Measurements from ENCODE around the gene POLN.

POLN gene

DNA sequence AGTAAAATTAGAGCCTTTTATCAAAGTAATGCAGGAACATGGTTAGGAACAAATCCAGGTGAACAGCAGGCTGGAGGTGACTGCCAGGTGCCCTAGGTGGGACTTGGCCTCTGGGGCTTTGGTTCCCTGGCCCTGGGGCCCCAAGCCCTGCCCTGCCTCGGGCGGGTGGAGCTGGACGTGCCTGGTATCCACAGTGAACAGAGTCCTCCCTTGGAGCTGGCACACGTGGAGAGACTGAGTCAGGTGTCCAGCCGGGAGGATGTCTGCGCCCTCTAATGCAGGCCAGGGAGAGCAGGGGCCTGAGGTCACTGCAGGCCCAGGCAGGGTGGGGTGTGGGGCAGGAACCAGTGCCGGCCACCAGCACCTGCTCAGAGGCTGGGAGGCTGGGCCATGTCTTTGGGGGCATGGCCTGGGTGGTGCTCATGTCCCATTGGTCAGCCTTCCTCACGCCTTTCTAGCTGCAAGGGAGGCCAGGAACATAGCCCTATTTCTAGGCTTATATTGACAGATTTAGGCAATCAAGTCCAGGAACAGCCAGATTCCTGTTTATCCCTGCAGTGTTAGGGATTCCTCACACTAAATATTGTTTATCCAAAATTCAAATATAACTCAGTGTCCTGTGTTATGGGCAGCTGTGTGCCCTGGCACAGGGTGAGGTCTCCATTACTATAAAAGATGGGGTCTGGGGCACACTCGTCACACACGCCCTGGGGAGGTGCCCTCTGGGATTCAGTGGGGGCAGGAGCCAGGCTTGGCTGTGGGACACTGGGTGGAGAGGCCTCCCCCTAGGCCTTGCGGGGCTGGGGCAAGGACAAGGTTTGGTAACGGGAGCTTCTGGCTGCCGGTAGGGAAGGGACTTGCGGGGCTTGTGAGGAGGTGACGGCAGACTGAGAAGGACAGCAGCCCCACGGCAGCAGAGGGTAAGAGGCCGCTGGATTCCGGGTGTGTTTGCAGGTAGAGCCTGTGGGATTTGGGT is 197.1 kb downstream of the POLN start:
- Histone ChIP-seq H3F3A (ENCODE audit: insufficient read depth, low read length) (no peaks in the 10 kb centered on the region), H3K4me3 (ENCODE audit: low read depth, low read length, poor library complexity, severe bottlenecking) (no peak overlapping the region), H3K27ac (ENCODE audit: low read depth, low read length, poor library complexity, severe bottlenecking) (no peak overlapping the region), H3K9ac (ENCODE audit: low read length) (no peak overlapping the region), H3K27me3 (ENCODE audit: insufficient read depth, low read length) (no peaks in the 10 kb centered on the region), H3K4me2 (ENCODE audit: low read length) (no peak overlapping the region), H2AFZ (ENCODE audit: low read length) (no peak overlapping the region), H3K9me2 (ENCODE audit: low read depth, low read length) (no peaks in the 10 kb centered on the region), H3K9me3 (ENCODE audit: low read length) (no peaks in the 10 kb centered on the region), H3K36me3 (ENCODE audit: insufficient read depth, low read length) (no peaks in the 10 kb centered on the region), H4K20me1 (ENCODE audit: insufficient read depth, low read length) (no peaks in the 10 kb centered on the region), H3K79me2 (ENCODE audit: insufficient read depth, low read length) (no peaks in the 10 kb centered on the region), H3K4me1 (ENCODE audit: insufficient read depth, low read length, severe bottlenecking) (no peaks in the 10 kb centered on the region)
- TF ChIP-seq, protein P1, sequence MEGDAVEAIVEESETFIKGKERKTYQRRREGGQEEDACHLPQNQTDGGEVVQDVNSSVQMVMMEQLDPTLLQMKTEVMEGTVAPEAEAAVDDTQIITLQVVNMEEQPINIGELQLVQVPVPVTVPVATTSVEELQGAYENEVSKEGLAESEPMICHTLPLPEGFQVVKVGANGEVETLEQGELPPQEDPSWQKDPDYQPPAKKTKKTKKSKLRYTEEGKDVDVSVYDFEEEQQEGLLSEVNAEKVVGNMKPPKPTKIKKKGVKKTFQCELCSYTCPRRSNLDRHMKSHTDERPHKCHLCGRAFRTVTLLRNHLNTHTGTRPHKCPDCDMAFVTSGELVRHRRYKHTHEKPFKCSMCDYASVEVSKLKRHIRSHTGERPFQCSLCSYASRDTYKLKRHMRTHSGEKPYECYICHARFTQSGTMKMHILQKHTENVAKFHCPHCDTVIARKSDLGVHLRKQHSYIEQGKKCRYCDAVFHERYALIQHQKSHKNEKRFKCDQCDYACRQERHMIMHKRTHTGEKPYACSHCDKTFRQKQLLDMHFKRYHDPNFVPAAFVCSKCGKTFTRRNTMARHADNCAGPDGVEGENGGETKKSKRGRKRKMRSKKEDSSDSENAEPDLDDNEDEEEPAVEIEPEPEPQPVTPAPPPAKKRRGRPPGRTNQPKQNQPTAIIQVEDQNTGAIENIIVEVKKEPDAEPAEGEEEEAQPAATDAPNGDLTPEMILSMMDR (IDR thresholded peaks at IDR 0.05; ENCODE audit: low read length) = no peak
- no peak for TF ChIP-seq EZH2 (IDR thresholded peaks at IDR 0.05; ENCODE audit: borderline replicate concordance, low read length)

DNA sequence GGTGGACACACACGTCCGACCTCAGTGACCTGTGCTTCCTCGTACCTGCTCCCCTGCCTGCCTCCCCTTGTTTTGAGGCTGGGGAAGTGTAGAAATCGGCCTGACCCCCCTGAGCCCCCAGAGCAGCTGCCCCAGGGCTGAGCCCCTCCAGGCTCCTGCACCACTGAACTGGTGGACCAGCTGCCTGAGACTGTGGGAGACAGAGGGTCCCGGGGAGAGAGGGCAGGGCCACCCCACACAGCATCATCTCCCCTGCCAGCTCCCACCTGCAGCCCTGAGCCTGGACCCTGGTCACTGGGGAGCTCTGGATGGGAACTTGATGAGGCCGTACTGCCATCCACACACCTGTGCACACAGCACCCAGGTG is 197.8 kb downstream of the POLN start:
- TF ChIP-seq, protein P1 (IDR thresholded peaks at IDR 0.05; ENCODE audit: low read length) = no peak
- no peak for TF ChIP-seq EZH2 (IDR thresholded peaks at IDR 0.05; ENCODE audit: borderline replicate concordance, low read length)
- Histone ChIP-seq H3K9ac (ENCODE audit: low read length) (no peak overlapping the region), H4K20me1 (ENCODE audit: insufficient read depth, low read length) (no peaks in the 10 kb centered on the region), H3K4me1 (ENCODE audit: insufficient read depth, low read length, severe bottlenecking) (no peaks in the 10 kb centered on the region), H3K79me2 (ENCODE audit: insufficient read depth, low read length) (no peaks in the 10 kb centered on the region), H3K9me3 (ENCODE audit: low read length) (no peaks in the 10 kb centered on the region), H3K36me3 (ENCODE audit: insufficient read depth, low read length) (no peaks in the 10 kb centered on the region), H3K4me2 (ENCODE audit: low read length) (no peak overlapping the region), H3K27ac (ENCODE audit: low read depth, low read length, poor library complexity, severe bottlenecking) (no peak overlapping the region), H3K9me2 (ENCODE audit: low read depth, low read length) (no peaks in the 10 kb centered on the region), H2AFZ (ENCODE audit: low read length) (no peak overlapping the region), H3K27me3 (ENCODE audit: insufficient read depth, low read length) (no peaks in the 10 kb centered on the region), H3F3A (ENCODE audit: insufficient read depth, low read length) (no peaks in the 10 kb centered on the region), H3K4me3 (ENCODE audit: low read depth, low read length, poor library complexity, severe bottlenecking) (no peak overlapping the region)

DNA sequence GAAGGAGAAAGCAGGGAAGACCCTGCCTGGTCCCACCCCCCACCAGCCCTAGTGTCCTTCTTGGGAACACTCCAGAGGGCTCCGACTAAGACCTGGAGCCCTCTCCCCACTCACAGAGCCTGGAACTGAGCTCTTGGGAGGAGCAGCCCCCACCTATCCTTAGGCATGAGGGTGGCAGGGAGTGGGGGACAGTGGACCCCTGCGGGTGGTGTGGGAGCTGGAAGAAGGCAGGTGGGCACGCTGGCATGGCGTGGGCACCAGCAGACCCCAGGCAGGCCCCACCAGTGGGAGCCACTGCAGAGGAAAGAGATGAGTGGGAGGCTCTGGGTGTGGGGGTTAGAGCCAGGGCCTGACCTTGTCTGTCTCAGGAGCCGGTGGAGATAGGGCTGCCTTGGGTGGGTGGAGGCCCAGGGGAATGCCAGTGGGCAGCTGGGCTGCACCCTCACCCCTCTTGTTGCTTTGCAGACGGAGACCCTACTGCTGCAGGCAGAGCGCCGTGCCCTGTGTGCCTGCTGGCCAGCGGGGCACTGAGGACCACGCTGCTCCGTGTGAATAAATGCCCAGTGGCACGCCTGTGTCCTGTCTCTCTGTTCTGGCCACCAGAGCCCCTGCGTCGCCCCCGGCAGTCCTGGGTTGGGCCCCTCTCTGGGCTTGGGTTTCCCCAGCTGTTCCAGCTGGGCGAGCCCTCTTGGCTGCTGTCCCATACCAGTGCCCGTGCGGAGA is 198.4 kb downstream of the POLN start:
- no peak overlapping the region for H3K27ac ChIP-seq (ENCODE audit: low read depth, low read length, poor library complexity, severe bottlenecking)
- no peak overlapping the region for H3K4me2 ChIP-seq (ENCODE audit: low read length)

More for the DNA sequence above, 198.4 kb downstream of the POLN start:
- H2AFZ ChIP-seq (ENCODE audit: low read length) = no peak overlapping the region
- H3K4me1 ChIP-seq (ENCODE audit: insufficient read depth, low read length, severe bottlenecking) = no peaks in the 10 kb centered on the region
- H3K27me3 ChIP-seq (ENCODE audit: insufficient read depth, low read length) = no peaks in the 10 kb centered on the region
- H3K36me3 ChIP-seq (ENCODE audit: insufficient read depth, low read length) = no peaks in the 10 kb centered on the region
- H3K9me3 ChIP-seq (ENCODE audit: low read length) = no peaks in the 10 kb centered on the region
- no peaks in the 10 kb centered on the region for H3K79me2 ChIP-seq (ENCODE audit: insufficient read depth, low read length)
- H3K4me3 ChIP-seq (ENCODE audit: low read depth, low read length, poor library complexity, severe bottlenecking) = no peak overlapping the region
- H3F3A ChIP-seq (ENCODE audit: insufficient read depth, low read length) = no peaks in the 10 kb centered on the region
- no peaks in the 10 kb centered on the region for H3K9me2 ChIP-seq (ENCODE audit: low read depth, low read length)
- H3K9ac ChIP-seq (ENCODE audit: low read length) = no peak overlapping the region
- no peaks in the 10 kb centered on the region for H4K20me1 ChIP-seq (ENCODE audit: insufficient read depth, low read length)
- no peak for TF ChIP-seq EZH2 (IDR thresholded peaks at IDR 0.05; ENCODE audit: borderline replicate concordance, low read length)
